Activated naive CD8-positive, alpha-beta T cell (primary cell): ENCODE data around the gene STIM1.

Experiments used
- H3K27ac Mint-ChIP-seq: one replicate; pipeline ENCODE4 v1.8.0; 2021; ENCODE audit warnings: mixed read lengths
- H3K27me3 Mint-ChIP-seq: one replicate; pipeline ENCODE4 v1.8.0; 2021; ENCODE audit warnings: mixed read lengths
- H3K36me3 Mint-ChIP-seq: one replicate; pipeline ENCODE4 v1.8.0; 2021; ENCODE audit warnings: mixed read lengths
- H3K4me1 Mint-ChIP-seq: one replicate; pipeline ENCODE4 v1.8.0; 2021; ENCODE audit warnings: low read depth, mixed read lengths
- H3K4me3 Mint-ChIP-seq: one replicate; pipeline ENCODE4 v1.8.0; 2021; ENCODE audit warnings: mild to moderate bottlenecking, mixed read lengths
- H3K9me3 Mint-ChIP-seq: one replicate; pipeline ENCODE4 v1.8.0; 2021; ENCODE audit warnings: low read depth, mixed read lengths

Gene STIM1

DNA sequence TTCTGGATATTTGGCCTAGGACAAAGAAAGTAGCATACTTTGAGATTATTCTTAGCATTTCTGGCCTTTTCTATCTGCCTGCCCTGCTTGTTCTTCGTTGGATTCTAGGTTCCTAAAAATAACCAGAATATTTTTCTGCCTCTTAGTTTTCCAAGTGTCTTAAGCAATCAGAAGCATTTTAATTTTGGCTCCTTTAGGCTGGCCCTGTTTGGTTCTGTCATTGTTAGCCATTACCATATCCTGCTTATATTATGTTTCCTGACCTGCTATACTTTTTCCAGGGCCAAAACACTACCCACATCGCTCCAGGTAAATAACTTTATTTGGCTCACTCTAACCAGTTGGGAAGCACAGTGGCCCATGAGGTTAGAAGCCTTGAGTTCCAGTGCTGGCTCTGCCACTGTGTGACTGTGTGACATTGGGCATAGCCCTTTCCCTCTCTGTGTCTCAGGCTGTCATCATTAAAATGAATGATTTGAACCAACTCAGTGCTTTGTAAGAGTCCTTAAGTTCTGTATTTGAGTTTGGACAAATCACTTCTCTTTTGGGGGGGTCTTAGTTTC, 91.1 kb downstream of the STIM1 start:
- H3K9me3 Mint-ChIP-seq: no peaks in the 10 kb centered on the region
- H3K27ac Mint-ChIP-seq: peak overlapping the region; percentile 83
- peak overlapping the region; percentile 73 for H3K4me3 Mint-ChIP-seq
- no peaks in the 10 kb centered on the region for H3K27me3 Mint-ChIP-seq
- peaks cover 95% of the 10 kb centered on the region for H3K4me1 Mint-ChIP-seq
- H3K36me3 Mint-ChIP-seq: peaks cover 9% of the 10 kb centered on the region

GRCh38 chr11:3947061-3947460, 91.6 kb downstream of the STIM1 start:
- Mint-ChIP-seq H3K27me3 (no peaks in the 10 kb centered on the region), H3K4me3 (peak overlapping the region; percentile 73), H3K27ac (peak overlapping the region; percentile 83), H3K36me3 (peaks cover 9% of the 10 kb centered on the region), H3K9me3 (no peaks in the 10 kb centered on the region), H3K4me1 (peaks cover 94% of the 10 kb centered on the region)

GRCh38 chr11:3949125-3949524, 93.7 kb downstream of the STIM1 start:
- Mint-ChIP-seq H3K27ac (peak overlapping the region; percentile 93), H3K36me3 (peaks cover 8% of the 10 kb centered on the region), H3K4me3 (peak overlapping the region; percentile 55), H3K27me3 (no peaks in the 10 kb centered on the region), H3K9me3 (no peaks in the 10 kb centered on the region), H3K4me1 (peaks cover 93% of the 10 kb centered on the region)

DNA sequence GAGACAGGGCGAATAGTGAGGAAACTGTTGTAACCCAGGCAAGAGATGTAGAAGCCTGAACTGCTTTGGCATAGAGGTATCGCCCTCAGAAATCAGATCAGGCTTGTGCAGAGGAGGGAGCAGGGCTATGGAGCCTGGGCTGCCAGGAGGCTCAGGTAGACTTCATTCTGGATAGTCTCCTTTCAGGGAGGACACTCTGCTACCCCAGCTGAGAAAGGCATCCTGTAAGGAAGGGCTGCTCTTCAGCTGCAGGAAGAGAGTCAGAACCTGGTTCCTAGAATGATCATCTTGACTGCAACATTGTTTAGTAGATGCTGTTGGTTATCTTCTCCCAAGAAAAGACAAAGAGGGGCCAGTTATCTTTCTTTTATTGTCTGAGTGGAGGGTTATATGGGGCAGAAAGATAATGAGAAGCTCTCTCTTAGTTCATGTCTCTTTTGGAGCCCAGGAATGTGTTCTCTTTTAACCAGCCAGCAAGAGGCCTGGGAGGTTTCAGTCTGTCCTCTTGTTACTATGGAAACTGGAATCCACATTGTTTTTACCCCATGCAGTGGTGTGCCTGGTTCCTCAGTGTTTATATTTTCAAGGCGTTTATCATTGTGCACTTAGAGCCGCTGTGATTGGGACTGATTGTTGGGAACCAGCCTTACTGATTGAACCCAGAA, 95.7 kb downstream of the STIM1 start:
- Mint-ChIP-seq H3K4me3 (peak overlapping the region; percentile 51), H3K27me3 (no peaks in the 10 kb centered on the region), H3K36me3 (peaks cover 6% of the 10 kb centered on the region), H3K4me1 (peaks cover 95% of the 10 kb centered on the region), H3K27ac (peak overlapping the region; percentile 93), H3K9me3 (no peaks in the 10 kb centered on the region)

- peaks cover 88% of the 10 kb centered on the region for H3K4me1 Mint-ChIP-seq
- H3K27me3 Mint-ChIP-seq: no peaks in the 10 kb centered on the region
- peak overlapping the region; percentile 97 for H3K27ac Mint-ChIP-seq
- no peaks in the 10 kb centered on the region for H3K9me3 Mint-ChIP-seq
- H3K36me3 Mint-ChIP-seq: peaks cover 3% of the 10 kb centered on the region
- peak overlapping the region; percentile 17 for H3K4me3 Mint-ChIP-seq
Observed at GRCh38 chr11:3952715-3953114, 97.3 kb downstream of the STIM1 start.

DNA sequence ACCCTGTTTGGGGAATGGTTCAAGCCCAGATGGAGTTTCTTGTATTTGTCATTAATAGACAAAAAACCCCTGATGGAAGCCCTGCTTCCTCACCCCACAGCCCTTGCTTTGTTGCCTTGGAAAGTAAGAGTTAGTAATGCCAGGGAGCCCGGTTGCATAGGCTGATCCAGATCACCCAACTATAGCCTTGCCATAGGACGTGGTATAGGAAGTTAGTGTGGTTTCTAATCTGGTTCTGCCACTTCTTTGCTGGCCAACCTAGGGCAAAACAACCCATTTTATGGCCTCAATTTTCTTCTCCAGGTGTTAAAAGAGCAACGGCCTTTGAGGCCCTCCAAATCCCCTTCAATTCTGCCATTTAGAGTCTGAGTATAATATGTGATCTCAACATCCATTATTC, 97.9 kb downstream of the STIM1 start:
- Mint-ChIP-seq H3K27me3 (no peaks in the 10 kb centered on the region), H3K27ac (peak overlapping the region; percentile 97), H3K36me3 (peaks cover 3% of the 10 kb centered on the region), H3K9me3 (no peaks in the 10 kb centered on the region), H3K4me1 (peaks cover 88% of the 10 kb centered on the region), H3K4me3 (peak overlapping the region; percentile 31)

- no peaks in the 10 kb centered on the region for H3K27me3 Mint-ChIP-seq
- peak overlapping the region; percentile 77 for H3K4me3 Mint-ChIP-seq
- peaks cover 4% of the 10 kb centered on the region for H3K36me3 Mint-ChIP-seq
- peaks cover 86% of the 10 kb centered on the region for H3K4me1 Mint-ChIP-seq
- H3K27ac Mint-ChIP-seq: peak overlapping the region; percentile 97
- H3K9me3 Mint-ChIP-seq: no peaks in the 10 kb centered on the region
Observed at GRCh38 chr11:3954448-3955298, 99.2 kb downstream of the STIM1 start.

DNA sequence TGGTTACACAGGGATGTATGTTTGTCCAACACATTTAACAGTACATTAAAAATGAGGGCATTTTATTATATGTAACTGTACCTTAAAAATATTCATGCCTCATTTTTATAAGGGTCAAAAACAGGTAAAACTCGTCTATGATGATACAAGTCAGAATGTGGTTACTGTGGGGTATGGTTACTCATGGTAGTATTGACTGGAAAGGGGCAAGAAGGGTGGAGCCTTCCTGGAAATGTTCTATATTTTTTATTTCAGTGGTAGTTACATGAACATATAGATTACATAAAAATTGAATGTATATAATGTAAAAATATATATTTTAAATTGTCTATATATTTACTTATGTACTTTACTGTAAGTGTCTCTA, 99.8 kb downstream of the STIM1 start:
- H3K4me1 Mint-ChIP-seq: peaks cover 87% of the 10 kb centered on the region
- peak overlapping the region; percentile 97 for H3K27ac Mint-ChIP-seq
- peak overlapping the region; percentile 77 for H3K4me3 Mint-ChIP-seq
- H3K27me3 Mint-ChIP-seq: no peaks in the 10 kb centered on the region
- peaks cover 4% of the 10 kb centered on the region for H3K36me3 Mint-ChIP-seq
- H3K9me3 Mint-ChIP-seq: no peaks in the 10 kb centered on the region

DNA sequence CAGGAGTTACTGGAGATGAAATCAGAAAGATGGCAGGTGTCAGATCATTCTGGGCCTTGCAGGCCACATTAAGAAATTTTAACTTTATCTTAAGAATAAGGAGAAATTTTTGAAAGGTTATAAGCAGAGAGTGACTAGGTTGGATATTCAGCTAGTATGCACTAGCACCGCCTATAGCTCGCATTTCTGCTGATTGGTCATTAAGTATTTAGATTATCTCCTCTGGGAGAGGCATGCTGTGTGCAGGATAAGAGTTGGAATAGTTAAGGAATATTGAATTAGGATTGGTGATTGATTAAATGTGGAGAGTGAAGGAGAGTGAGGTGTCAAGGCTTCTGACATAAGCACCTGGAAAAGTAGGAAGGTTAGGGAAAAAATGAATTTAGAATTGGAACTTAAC, 100.6 kb downstream of the STIM1 start:
- Mint-ChIP-seq H3K27ac (peak overlapping the region; percentile 91), H3K27me3 (no peaks in the 10 kb centered on the region), H3K4me3 (peak overlapping the region; percentile 4), H3K36me3 (peaks cover 4% of the 10 kb centered on the region), H3K9me3 (no peaks in the 10 kb centered on the region), H3K4me1 (peaks cover 83% of the 10 kb centered on the region)

DNA sequence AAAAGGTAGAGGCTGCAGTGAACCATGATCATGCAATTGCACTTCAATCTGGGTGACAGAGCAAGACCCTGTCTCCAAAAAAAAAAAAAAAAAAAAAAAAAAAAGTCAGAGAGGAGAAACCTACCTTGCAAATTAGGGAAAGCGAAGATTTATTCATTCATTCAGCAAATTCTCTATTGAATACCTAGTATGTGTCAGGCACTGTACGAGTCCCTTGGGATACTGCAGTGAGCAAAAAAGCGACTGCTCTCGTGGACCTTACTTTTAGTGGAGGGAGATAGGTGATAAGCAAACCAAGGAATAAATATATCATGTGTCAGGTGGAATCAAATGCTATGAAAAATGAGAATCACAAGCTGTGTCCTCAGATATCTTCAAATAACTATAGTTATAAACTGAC, 101.3 kb downstream of the STIM1 start:
- Mint-ChIP-seq H3K27ac (peak overlapping the region; percentile 52), H3K4me3 (no peak overlapping the region), H3K36me3 (peaks cover 4% of the 10 kb centered on the region), H3K9me3 (no peaks in the 10 kb centered on the region), H3K27me3 (no peaks in the 10 kb centered on the region), H3K4me1 (peaks cover 82% of the 10 kb centered on the region)

DNA sequence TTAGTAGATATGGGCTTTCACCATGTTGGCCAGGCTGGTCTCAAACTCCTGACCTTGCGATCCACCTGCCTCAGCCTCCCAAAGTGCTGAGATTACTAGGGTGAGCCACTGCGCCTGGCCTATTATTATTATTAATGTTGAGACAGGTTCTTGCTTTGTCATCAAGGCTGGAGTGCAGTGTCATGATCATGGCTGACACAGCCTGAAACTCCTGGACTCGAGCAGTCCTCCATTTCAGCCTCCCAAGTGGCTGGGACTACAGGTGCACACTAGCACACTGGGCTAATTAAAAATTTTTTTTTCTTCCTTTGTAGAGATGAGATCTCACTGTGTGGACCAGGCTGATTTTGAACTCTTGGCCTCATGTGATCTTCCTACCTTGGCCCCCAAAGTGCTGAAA, 102.0 kb downstream of the STIM1 start:
- H3K9me3 Mint-ChIP-seq: no peaks in the 10 kb centered on the region
- H3K27me3 Mint-ChIP-seq: no peaks in the 10 kb centered on the region
- peak overlapping the region; percentile 4 for H3K27ac Mint-ChIP-seq
- no peak overlapping the region for H3K4me3 Mint-ChIP-seq
- peaks cover 4% of the 10 kb centered on the region for H3K36me3 Mint-ChIP-seq
- H3K4me1 Mint-ChIP-seq: peaks cover 82% of the 10 kb centered on the region

GRCh38 chr11:3958281-3958680, 102.8 kb downstream of the STIM1 start:
- Mint-ChIP-seq H3K4me3 (no peak overlapping the region), H3K27me3 (no peaks in the 10 kb centered on the region), H3K36me3 (peaks cover 4% of the 10 kb centered on the region), H3K4me1 (peaks cover 81% of the 10 kb centered on the region), H3K27ac (no peak overlapping the region), H3K9me3 (no peaks in the 10 kb centered on the region)

GRCh38 chr11:3959015-3959902, 103.8 kb downstream of the STIM1 start:
- peaks cover 81% of the 10 kb centered on the region for H3K4me1 Mint-ChIP-seq
- H3K4me3 Mint-ChIP-seq: peak overlapping the region; percentile 33
- no peaks in the 10 kb centered on the region for H3K27me3 Mint-ChIP-seq
- H3K9me3 Mint-ChIP-seq: no peaks in the 10 kb centered on the region
- peaks cover 4% of the 10 kb centered on the region for H3K36me3 Mint-ChIP-seq
- peak overlapping the region; percentile 69 for H3K27ac Mint-ChIP-seq

DNA sequence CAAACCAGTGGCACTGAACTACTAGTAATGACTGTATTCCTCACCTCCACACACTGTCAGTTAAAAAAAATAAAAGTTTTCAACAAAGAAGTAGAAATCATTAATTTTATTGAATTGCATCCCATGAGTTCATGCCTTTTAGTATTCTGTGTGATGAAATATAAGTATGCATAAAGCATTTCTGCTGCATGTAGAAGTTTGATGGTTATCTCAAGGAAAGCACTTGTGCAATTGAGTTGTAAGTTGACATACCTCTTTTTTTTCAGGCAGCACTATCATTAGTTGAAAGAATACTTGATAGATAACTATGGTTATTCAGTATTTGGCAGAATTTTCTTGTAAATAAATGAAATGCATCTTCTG, 104.4 kb downstream of the STIM1 start:
- H3K36me3 Mint-ChIP-seq: peaks cover 4% of the 10 kb centered on the region
- H3K4me3 Mint-ChIP-seq: no peak overlapping the region
- H3K27ac Mint-ChIP-seq: no peak overlapping the region
- no peaks in the 10 kb centered on the region for H3K27me3 Mint-ChIP-seq
- peaks cover 78% of the 10 kb centered on the region for H3K4me1 Mint-ChIP-seq
- H3K9me3 Mint-ChIP-seq: no peaks in the 10 kb centered on the region
